ENCODE measurements around the gene ZSCAN5A. TPM values are rescaled to one million over a fixed set of nuclear protein-coding genes. Genes with fewer than 3 reads are reported as not detected.

ZSCAN5A gene
- total and polyA plus RNA-seq, 9 of the 15 experiments (the other 6 are each of a cell fraction or from before 2014, with no cell fraction given), result 5.8 to 15.3 (median 11.8) TPM

- no peak for TF ChIP-seq PBX2 (CRISPR knock-in tag; IDR thresholded peaks at IDR 0.05; ENCODE audit: low read depth)
- TF ChIP-seq PBX2 (tag; conservative IDR thresholded peaks at IDR 0.05; ENCODE audit: low read depth), result 0 out of 2 replicates have a peak, but pooled peaks have one; percentile 11
- no peak for TF ChIP-seq TSHZ1 (CRISPR knock-in tag; IDR thresholded peaks at IDR 0.05)
- TF ChIP-seq THRB (CRISPR knock-in tag; conservative IDR thresholded peaks at IDR 0.05), result no peak
- no peak for TF ChIP-seq ZSCAN29 (IDR thresholded peaks at IDR 0.05)
- no peak for TF ChIP-seq RBBP5 (IDR thresholded peaks at IDR 0.05; ENCODE audit: borderline replicate concordance, insufficient read depth, low read length, poor library complexity, severe bottlenecking)
- peak; percentile 71 to 84 for TF ChIP-seq RAD21 (CRISPR knock-in tag; conservative IDR thresholded peaks at IDR 0.05 in 1 of 2, IDR thresholded peaks at IDR 0.05 in 1 of 2)
- no peak for TF ChIP-seq ZNF551 (CRISPR knock-in tag; IDR thresholded peaks at IDR 0.05)
- no peak for TF ChIP-seq KLF16 (IDR thresholded peaks at IDR 0.05)
- TF ChIP-seq CTCF (IDR thresholded peaks at IDR 0.05 in 2 of 3, conservative IDR thresholded peaks at IDR 0.05 in 1 of 3; ENCODE audit: insufficient read depth in 2 of 3, low read depth in 1 of 3, low read length in 3 of 3), result peak in 2 of 3 experiments; percentile 50 to 69; a peak in 3 of 6 replicates
- 0 out of 2 replicates have a peak, but pooled peaks have one; percentile 14 for TF ChIP-seq ARID3A (IDR thresholded peaks at IDR 0.05; ENCODE audit: borderline replicate concordance, low read depth, low read length)
- no peak for TF ChIP-seq ZNF398 (CRISPR knock-in tag; IDR thresholded peaks at IDR 0.05)
- TF ChIP-seq NCOA2 (IDR thresholded peaks at IDR 0.05; ENCODE audit: partially characterized antibody in 2 of 2), result no peak
Observed at GRCh38 chr19:56253737-56254136, 60.9 kb downstream of the ZSCAN5A start (continued).

All from K562 (cell line).